HG03342 (cell line): Measurements from ENCODE around the gene GRAMD2B.

ENCODE experiments used
- ATAC-seq: cut with Tn5 transposase; IDR thresholded peaks from one replicate; pipeline ENCODE4 v1.9.1; 2021; ENCODE audit warnings: mild to moderate bottlenecking, moderate library complexity; ENCODE audit not compliant: unreplicated experiment

GRAMD2B gene

DNA sequence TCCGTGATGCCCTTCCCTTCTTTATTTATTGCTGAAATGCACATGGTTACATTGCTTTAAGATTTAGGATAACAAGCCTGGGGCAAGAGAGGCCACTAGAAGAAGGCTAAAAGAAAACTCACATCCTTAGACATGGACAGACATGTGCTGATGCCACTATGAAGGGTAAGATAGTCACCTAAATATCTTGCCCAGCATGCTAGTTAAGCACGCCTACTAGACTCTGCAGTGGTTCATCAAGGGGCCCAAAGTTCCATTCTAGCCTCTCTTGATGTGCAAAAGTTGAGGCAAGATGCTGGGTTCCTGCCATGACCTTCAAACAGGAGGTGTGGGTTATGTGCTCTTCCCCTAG is 49.3 kb downstream of the GRAMD2B start:
- no peak for ATAC-seq

DNA sequence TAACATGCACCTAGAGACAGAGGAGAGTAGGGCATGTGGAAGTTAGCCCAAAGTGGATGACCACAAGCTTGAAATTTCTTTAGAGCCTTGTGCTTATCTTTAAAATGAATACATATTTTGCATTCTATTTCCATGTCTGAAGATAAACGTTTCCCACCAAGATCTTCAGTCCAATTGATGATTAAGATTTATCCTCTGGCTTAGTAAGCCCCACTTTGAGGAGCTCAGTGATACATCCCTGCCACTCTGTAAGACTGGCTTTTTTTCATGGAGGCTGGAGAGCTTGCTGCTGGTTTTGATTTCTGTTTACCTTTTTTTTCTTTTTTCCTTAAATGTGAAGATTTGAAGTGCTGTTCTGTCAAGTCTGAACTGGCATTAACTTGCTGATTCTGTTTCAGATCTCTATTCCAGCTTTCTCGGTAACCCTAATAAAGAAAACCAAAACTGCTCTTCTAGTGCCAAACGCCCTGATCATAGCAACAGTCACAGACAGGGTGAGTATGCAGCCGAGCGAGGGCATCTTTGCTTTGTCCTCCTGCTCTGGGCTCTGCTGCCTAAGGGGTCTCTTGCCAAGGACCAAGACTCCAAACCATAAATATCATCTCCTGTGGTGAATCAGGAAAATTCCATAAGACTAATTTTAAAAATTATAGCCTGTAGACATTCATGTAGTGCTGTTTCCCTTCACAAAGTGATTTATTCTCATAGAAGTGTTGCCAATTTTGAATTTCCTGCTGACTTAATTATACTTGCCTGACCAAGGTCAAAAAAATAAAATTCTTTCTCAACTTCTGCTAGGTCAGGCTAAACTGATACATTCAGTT is 54.3 kb downstream of the GRAMD2B start:
- no peak for ATAC-seq

DNA sequence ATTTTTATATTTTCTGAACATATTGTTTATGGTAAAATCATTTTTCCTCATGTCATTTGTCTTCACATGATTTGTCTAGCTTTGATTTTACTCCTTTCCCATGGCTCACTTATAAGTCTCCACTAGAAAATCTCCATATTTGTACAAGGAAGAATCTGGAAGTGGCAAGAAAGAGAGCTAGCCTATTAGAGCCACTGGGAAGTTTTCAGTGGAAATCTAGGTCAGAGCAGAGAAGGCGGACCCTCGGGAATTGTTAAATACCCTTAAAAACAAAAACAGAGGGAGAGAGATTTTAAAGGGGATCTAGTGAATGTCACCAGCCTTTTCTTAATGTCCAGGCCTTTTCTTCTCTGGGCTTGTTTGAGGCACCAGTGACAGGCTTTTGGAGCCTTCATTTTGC is 56.6 kb downstream of the GRAMD2B start:
- no peak for ATAC-seq

DNA sequence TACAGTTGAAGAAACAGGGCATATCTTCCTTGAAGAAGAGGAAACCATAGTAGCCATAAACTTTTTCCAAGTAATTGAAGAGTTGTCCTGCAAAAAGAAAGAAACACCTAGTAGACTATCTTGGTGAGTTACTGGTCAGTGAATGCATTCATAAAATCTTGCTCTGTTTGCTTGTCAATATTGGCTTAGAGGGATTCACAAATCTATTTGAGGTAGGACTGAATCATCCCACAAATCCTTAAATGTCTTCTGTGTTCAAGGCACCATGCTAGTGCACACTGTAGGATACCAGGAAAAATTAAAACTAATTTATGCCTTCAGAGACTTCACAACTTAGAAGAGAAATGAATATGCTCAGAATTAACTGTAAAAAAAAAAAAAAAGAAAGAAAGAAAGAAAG is 57.6 kb downstream of the GRAMD2B start:
- ATAC-seq = no peak

DNA sequence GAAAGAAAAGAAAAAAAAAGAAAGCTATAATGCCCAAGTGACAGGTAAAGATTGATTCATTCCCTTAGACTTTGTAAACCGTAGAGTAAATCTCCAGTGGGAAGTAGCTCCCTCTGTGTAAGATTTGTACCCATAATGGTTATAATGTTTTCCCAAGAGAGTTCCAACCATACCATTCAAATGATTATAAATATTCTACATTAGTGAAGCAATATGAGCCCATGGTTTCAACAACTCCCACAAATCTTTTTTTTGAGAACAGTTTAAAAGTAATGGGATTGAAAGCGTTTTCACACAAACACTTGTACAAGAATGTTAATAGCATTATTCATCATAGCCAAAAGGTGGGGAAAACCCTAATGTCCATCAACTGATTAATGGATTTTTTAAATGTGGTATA is 58.0 kb downstream of the GRAMD2B start:
- no peak for ATAC-seq

DNA sequence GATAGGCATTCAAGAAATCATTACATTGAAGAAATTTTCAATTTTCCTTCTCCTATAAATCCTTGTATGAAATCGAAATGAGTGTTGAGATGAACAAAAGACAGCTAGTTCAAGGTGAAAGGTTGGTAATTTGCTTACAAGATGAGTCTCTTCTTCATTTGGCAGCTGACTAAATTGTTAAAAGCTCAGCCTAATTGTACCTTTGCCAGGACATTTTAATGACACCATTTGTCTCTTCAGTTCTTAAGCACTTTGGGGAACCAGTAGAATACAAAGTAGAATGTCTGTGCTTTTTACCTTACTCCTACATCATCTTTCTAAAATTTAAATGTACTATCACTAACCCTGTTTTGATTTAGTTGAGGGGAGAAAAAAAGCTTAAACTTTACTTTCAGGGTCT is 59.4 kb downstream of the GRAMD2B start:
- no peak for ATAC-seq

DNA sequence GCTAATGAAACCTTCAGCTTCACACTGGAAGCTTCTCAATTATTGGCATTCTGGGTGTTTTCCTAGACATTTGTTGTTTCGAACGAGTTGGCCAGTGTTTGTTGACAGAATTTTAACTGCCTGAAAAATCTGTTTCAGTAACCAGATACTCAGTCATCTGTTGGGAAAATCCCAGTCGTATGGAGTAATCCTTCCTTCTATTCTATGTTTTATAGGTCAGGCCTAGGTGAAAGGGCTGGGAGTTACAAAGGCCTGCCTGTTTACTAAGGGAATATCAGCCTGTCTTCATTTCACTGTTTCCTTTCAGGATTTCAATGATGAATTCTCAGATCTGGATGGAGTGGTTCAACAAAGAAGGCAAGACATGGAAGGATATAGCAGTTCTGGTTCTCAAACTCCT is 59.9 kb downstream of the GRAMD2B start:
- no peak for ATAC-seq

DNA sequence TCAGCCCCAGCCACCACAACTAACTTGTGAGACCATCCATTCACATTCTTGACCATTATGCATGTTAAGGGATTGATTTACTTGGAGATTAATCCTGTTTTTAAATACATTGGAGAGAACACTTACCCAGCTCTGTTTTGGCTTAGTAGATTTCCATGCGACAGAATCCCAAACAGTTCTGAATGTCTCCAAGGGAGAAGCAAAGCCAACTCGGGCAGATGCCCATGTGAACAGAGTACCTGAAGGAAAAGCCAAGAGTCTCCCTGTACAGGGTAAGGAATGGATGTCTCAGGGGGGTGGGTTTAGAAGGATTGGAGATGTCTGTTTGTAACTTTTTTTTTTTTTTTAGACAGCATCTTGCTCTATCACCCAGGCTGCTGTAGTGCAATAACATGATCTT is 61.0 kb downstream of the GRAMD2B start:
- no peak for ATAC-seq

DNA sequence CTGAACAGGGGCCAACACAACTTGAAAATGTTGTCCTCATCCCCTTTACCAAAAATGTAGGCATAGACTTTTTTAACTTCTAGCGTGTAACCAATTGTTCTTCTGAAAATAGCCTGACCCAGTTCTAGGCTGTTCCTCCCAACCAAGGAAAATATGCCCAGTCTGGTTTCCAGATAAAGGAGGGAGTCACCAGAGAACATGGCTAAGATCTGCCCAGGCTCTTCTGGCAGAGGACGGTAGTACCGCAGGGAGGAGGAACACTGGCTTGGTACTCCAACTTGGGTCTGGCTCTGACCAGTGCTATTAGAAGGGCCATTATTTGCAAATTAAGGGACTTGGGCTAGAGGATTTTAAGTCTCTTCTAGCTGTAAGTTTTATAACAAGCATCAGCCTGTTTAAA is 63.1 kb downstream of the GRAMD2B start:
- ATAC-seq = no peak

DNA sequence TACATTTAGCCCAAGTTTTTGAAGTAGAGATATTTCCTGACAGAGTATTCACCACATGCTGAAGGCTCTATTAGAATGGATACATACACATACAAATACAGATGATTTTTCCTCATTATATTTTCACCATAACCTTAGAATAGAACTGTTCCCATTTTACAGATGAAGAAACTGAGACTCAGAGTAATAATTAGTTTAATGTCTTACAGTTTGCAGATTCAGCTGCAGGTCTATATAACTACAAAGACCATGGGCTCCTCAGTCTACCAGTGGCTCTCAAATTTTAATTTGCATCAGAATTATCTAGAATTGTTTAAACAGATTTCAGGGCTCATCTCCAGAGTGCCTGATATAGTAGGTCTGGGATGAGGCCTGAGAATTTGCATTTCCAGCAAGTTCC is 64.4 kb downstream of the GRAMD2B start:
- ATAC-seq = no peak

DNA sequence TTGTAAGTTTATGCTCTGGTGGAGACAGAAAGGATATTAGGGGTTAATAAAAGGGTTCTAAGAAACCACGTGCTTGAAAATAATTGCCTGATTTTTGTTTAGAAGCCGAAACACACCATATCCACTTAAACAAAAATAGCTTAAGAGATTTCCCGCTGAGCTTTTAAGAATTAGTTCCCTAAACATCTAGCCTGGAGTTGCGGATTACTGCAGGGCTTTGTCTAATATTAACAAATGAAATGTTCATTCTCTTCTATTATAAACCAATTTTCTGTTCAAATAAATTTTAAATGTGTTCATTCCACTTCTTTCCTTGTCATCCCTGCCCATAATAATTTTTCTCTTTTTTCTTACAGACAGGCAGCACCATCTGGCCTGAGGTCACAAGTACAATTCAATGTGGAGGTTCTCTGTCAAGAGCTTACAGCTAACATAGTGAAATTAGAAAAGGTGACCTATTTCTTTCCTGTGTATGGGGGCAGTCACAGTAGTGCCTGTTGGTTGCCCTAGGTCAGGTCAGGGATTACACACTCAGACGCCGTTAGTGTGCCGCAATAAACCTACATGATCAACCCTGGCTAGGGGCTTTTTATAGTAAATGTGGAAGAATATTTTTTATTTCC is 65.3 kb downstream of the GRAMD2B start:
- no peak for ATAC-seq

DNA sequence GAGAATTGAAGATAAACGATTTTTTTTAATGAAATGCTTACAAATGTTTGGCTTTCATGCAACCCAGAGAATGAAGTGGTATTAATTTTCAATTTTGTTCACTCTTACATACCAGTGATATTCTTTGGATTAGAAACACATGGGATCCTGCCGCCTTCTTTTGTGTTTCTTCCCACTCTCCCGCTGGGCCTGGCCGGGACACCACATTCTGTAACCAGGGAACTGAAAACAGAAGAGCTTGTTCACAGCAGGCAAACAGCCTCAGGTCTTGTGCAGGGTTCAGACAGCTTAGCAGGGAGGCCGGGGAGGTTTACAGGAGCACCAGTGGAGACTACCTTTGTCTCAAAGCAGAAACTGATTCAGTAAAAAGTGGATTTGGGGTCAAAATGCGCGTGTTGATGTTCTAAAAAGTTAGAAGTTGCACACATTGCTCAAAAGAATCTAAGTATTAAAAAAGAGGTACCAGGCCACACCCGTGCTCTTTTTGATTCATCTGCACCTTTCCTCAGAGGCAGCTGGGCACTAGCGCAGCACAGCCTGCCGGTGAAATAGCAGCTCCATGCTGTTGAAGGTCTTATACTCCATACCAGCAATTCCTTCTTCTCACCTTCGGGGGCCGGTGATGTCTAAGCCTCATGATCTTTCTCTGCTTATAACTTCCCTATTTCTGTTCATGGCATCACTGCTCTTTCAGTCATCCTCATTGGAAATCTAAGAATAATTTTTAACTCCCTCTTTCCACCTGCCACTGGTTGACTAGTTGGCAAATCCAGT is 67.1 kb downstream of the GRAMD2B start:
- ATAC-seq = no peak

DNA sequence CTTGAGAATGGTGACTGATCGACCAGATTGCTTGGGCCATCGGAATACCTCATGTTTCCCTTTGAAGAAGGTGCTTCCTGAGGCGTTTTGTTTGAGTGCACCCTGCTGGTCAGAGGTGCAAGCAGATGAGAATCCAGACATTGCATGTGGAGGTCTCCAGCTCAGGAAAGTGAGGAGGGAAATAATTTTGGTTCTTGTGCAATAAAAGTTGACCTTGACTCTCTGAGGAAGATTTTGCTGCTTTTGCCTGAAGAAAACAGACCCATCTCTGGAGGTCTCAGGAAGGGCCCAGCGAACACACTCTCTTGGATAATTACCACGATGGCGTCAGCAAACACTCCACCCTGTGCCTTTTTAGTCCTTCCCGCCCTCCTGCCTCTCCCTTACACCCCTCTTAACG is 69.7 kb downstream of the GRAMD2B start:
- ATAC-seq = no peak

DNA sequence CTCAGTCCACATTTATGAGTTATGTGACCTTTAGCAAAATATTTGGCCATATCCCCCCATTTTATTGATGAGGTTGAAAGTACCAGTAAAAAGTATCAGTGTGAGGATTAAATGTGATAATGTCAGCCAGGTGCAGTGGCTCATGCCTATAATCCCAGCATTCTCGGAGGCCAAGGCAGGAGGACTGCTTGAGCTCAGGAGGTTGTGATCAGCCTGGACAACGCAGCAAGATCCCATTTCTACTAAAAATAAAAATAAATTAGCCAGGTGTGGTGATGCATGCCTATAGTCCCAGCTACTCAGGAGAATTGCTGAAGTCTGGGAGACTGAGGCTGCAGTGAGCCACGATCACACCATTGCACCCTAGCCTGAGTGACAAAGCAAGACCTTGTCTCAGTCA is 71.2 kb downstream of the GRAMD2B start:
- ATAC-seq = no peak

DNA sequence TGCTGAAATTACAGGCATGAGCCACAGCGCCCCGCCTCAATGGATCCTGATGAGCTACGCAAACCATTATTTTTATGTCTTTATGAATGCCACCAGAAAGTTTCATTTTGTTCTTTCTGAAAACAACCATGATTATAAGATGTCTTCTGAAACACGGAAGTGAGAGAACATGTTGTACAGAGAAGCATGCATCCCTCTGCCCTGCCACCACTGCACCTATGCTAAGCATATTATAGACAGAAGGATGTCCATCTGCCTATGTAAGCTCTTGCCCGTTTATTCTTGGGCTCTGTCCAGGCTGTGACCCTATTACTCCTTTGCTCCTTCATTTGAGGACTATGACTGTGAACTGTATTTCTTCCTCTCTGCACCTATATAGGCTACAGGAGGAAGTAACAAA is 74.3 kb downstream of the GRAMD2B start:
- ATAC-seq = no peak

DNA sequence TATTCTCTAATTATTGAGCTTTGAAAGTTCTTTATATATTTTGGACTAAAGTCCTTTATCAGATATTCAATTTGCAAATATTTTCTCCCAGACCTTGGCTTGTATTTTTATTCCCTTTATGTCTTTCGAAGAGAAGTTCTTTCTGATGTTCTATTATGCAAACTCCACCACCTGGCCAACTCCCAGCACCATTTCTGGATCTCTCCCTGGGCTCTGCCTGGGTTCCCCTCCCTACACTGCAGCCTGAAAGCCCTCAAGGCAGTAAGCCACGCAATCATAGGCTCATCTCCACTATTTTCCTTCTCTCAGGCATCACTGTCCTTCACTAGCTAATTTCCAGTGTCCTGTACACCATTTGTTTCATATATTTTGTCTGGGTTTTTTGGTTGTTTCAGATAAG is 76.1 kb downstream of the GRAMD2B start:
- ATAC-seq = no peak

DNA sequence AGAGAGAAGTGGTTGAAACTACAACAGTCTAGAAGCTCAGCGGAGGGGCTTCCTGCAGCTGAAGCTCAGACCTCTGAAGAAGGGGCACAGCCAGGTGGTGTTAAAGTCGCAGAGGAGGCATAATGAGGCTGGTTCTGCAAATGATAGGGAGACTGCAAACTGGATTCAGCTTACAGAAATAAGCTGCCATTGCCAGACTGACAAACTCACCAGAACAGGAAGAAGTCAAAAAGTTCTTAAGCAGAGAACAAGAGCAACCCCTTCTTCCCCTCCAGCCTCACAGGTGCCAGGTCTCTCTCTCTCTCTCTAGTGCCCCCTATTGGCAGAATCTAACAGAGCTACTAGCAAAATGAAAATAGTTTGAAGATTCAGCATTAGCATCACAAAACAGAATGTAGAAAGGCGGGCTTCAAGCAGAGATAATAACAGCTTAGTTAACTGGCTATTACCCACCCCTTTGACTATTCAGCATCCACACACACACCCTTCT is 76.7 kb downstream of the GRAMD2B start:
- peak; percentile 81 for ATAC-seq

DNA sequence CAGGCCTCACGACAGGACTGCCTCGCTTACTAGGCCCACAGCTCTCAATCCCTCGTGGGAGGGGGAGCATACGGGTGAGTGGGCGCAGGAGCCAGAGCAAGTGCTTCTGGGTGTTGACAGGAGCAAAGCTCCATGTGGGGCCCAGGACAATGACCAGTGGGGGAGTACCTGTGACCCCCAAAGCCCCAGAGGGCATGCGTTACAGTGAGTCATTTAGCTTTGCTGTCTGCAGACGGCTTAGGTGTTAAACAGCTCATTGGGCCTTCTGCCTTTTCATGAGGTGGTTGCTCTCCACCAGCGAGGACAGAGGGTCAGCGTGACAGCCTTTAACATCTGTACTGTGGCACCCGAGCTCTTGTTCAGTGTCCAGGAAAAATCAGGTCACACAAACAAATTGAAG is 78.2 kb downstream of the GRAMD2B start:
- no peak for ATAC-seq

DNA sequence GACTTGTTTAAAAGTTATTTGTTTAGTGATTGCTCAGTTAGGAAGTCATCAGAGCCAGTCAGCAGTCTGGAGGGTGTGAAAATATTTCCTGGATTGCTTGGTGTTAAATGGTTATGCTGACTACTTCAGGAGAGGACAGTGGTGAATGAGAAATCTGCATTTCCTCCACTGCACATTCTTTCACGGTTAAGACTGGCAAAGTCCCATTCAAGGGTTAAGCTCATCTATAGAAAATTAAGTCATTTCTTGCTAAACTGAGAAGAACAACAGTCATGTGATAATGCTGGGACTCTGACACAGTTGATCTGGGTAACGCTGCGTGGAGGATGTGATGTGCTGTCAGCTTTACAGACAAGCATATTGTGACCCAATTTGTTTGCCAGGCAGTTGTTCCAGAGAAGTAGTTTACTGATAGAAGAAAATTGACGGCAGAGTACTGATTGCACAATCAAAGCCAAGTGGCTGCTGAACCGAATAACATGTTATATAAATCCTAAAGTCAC is 80.4 kb downstream of the GRAMD2B start:
- no peak for ATAC-seq

DNA sequence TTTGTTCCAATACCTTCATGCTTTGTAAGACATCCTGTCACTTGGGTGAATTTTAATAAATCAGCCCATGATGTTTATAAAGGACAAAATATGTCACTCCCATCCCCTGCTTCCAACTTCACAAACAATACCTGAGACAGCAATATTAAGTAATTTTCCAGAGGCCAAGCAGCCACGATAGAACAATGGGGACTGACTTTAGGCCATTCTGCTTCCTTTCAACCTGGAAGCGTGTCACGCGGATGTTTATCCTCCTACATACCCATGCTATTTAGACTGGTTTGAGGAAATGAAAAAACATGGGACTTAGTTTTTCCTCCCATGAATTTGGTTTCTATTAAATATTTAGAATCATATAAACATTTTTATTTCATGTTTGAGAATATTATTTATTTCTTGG is 82.9 kb downstream of the GRAMD2B start:
- no peak for ATAC-seq

DNA sequence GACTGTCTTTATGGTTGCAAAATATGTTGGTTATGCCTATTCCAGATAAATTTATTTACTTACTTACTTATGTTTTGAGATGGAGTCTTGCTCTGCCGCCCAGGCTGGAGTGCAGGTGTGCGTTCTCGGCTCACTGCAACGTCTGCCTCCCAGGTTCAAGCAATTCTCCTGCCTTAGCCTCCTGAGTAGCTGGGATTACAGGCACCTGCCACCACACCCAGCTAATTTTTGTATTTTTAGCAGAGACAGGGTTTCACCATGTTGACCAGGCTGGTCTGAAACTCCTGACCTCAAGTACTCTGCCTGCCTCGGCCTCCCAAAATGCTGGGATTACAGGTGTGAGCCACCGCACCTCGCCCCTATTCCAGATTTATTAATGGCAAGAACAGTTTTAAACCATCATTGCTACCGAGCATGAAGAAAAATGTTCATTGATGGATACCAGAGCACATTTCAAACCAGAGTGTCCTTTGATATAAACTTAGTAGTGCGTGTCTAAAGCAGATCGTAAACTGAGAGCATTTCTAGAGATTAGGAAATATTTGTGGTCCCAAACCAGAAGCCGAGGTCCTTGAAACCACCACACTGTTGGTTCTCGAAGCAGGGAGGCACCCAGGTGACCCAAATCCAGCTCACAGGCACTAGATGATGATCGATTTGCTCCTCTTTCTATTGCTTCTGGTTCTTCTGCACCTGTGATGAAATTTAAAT is 85.2 kb downstream of the GRAMD2B start:
- ATAC-seq = no peak
